LHCN-M2 (cell line): Measurements from ENCODE around the gene PRSS22. TPM values are rescaled to one million over a fixed set of nuclear protein-coding genes. Genes with fewer than 3 reads are reported as not detected.
A peak's percentile ranks its signal among the peaks of the same experiment; 100 is the strongest.

Source experiments
- DNase-seq: peaks from one replicate; pipeline ENCODE4 v3.0.0-alpha.2; 2012; ENCODE audit warnings: low read depth
- total RNA-seq: library from RNA; depleted of rRNA; stranded (reverse); fragments of >200 nt; gene quantifications from 2 replicates; pipeline ENCODE4 v1.2.3, GENCODE V29; 2014

PRSS22 gene
- total RNA-seq, 1 experiment from 2014 or later = not detected

GRCh38 chr16:2829501-2830354 lies 28.2 kb downstream of the PRSS22 start, which contains the start of gene ZG16B:
ZG16B (plus strand) TSS chr16:2830303; CDS start chr16:2830442, 139 bp downstream.
- DNase-seq = no peak

GRCh38 chr16:2828876-2829430 lies 29.0 kb downstream of the PRSS22 start:
- no peak for DNase-seq

GRCh38 chr16:2828521-2828840 lies 29.5 kb downstream of the PRSS22 start:
- no peak for DNase-seq

- DNase-seq = no peak
Measured at GRCh38 chr16:2827831-2828520, 30.0 kb downstream of the PRSS22 start.

DNA sequence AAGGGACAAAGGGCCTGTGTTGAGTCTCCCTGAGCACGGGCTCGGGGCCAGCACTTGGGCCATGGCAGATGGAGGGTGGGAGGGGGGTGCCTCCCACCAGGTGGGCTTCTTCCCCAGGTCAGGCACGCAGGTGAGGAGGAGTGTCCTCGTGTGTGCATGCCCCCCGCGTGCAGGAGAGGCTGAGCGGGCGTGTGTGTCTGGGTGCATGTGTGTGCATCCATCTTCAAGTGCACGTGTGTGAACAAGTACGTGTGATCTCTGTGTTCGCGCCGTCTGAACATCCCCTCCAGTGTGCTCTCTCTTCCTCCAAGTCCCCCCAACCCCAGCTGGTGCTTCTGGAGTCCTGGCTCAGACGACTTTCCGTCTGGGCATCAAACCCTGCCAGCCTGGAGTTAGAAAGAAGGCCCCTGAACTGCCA lies 30.6 kb downstream of the PRSS22 start:
- no peak for DNase-seq

DNA sequence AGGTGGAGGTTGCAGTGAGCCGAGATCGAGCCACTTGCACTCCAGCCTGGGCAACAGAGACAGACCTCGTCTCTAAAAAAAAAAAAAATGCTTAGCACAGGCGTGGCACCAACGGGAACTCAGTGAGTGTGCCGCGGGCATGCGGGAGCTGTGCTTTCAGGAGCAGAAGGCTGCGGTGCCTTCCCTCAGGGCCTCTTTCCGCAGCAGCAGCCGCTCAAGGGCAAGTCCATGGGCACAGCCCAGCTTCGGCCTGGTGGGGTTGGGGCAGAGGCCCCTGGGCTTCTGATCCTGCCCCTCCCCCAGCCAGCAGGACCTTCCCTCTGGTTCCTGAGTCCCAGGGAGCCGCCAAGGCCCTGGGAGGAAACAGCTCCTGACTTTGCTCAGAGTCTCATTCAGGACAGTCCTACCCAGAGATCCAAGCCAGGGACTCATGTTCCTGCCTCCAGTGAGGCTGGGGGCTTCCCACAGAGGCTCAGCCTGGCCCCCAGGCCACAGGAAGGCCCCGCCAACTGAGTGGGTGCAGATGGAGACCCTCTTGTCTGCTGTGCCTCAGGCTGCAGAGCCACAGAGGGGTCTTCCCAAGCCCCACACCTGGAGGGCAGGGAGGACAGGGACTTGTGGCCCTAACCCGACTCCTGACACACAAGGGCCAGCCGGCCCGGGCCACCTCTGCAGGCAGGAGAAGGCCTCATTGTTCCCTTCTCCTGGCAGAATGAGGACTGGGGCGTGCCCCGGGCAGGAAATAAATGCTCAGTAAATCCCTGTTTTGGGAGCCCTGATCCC lies 31.2 kb downstream of the PRSS22 start:
- DNase-seq = no peak

DNA sequence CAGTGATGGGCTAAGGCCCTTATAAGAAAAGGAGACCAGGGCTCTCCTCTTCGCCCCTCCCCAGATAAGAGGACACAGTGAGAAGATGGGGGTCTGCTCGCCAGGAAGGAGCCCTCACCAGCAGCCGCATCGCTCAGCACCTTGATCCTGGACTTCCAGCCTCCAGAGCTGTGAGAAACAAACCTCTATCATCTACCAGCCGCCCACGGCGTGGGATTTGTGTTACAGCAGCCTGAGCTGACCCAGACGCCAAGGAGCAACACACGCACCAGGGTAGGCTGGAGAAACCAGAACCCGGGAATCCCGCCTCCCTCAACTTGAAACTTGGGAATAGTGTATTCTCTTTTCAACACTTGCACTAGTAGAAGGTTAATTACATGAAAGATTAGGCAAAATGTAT lies 32.1 kb downstream of the PRSS22 start:
- no peak for DNase-seq

- DNase-seq = no peak
Measured at GRCh38 chr16:2825049-2825742, 32.8 kb downstream of the PRSS22 start.

DNA sequence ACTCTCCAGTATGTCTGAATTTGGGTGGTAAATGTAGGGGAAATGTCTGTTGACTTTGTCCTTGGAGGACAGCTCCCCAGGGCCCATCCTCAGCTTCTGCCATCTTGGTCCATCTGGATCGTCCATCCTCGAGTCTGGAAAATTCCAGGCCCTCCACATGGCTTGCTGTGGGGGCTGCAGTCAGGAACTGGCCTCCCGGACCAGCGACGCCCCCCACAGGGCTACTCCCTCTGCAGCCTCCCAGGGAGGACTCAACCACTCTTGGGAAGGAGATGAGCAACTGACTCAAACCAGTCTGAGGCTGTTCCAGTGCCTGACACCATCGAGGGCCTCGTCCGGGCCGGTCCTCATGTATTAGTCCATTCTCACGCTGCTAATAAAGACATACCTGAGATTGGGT lies 33.3 kb downstream of the PRSS22 start:
- no peak for DNase-seq

DNA sequence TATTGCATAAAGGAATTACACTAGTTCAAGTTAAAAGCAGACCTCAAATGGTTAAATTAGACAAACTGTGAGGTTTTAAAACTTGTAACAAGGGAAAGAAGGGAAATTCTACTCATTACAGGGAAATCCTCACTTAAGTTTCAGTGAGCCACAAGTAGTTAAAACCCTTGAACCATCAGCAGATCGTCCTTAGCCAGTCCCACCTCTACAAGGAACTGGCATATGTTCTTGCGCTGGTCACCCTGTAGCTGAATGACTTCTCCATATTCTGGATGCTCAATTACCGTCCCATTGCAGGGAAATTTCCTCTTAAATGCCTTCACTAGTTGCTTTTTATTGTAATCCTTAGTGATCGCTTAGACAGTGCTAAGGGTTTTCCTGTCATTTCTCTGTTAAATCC lies 35.5 kb downstream of the PRSS22 start:
- no peak for DNase-seq

DNA sequence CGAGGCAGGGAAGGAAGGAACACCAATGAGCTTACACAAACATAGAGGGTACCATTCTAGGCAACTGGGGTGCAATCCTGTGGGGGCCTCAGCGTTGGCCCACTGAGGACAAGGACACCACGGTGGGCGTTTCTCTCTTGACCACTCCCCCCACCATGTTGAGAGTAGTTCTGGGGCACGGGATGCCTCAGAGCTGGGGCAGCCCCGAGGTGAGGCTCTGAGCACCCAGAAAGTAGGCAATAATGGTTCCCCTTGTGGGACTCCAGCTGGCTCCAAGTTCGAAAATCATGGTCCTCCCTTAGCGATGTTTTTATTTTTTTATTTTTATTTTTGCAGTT lies 35.8 kb downstream of the PRSS22 start:
- no peak for DNase-seq

GRCh38 chr16:2821487-2822157 lies 36.3 kb downstream of the PRSS22 start:
- peak; percentile 27 for DNase-seq

GRCh38 chr16:2820836-2821486 lies 37.0 kb downstream of the PRSS22 start:
- no peak for DNase-seq

- no peak for DNase-seq
Measured at GRCh38 chr16:2819939-2820835, 37.8 kb downstream of the PRSS22 start.

DNA sequence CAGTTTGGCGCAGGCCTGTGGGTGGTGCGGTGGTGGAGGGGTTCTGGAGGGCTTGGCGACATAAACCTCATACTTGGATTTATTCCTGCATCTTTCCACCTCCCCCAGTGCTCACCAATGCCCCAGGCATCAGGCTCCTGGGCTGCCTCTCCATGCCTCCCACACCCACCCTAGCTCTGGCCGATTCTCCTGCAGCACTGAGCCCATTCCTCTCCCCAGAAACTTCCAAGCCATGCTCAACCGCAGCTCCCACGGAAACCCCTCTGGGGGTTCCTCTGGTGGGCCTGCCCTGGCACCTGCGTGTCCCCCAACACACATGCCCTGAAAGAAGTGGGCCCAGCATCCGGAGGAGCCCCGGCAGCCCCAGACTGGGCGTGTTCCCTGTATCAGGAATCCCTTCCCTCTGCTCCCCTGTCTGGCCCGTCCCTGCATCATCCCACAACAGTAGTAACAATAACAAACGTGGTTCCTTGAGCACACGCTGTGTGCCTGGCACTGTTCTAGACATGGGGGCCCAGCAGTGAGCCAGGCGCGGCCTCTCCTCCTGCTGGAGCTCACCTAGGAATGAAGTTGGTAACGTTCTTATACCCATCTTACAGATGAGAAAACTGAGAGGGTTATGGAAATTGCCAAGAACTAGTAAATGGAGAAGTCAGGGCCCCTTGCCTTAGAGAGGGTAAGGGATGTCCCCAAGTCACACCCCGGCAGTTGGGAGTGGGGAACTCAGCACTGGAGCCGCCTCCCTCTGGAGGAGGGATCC lies 38.6 kb downstream of the PRSS22 start:
- DNase-seq = no peak

DNA sequence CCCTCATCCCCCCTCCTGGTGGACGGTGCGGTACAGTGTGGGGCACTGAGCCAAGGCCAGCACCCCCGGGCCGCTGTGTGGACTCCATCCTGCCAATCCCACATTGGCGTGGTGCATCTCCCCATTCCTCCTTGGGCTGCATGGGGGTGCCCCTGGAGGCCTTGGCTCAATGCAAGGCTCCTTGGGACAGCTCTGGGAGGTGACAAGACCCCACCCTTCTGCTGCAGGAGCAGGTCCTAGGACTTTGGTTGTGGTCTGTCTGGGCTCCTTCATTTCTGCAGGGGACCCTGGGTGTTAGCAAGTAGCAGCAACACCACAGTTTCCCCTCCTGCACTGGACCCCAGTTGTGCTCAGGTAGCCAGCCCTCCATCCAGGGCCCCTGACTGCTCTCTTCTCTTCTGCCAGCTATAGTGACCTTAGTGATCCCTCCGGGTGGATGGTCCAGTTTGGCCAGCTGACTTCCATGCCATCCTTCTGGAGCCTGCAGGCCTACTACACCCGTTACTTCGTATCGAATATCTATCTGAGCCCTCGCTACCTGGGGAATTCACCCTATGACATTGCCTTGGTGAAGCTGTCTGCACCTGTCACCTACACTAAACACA lies 39.6 kb downstream of the PRSS22 start:
- no peak for DNase-seq

GRCh38 chr16:2817340-2818271 lies 40.4 kb downstream of the PRSS22 start:
- DNase-seq = no peak
